ENCODE data around the gene MAF. TPM values are rescaled to one million over a fixed set of nuclear protein-coding genes. Genes with fewer than 3 reads are reported as not detected.

The MAF gene
- total RNA-seq, 1 experiment from 2014 or later, result 6.6 TPM

GRCh38 chr16:79589601-79590102, 10.9 kb downstream of the MAF start:
- Mint-ChIP-seq H3K27ac (no peak overlapping the region), H3K4me3 (peak overlapping the region; percentile 77), H3K36me3 (no peaks in the 10 kb centered on the region), H3K4me1 (peaks cover 51% of the 10 kb centered on the region), H3K27me3 (ENCODE audit: low read depth) (peaks cover 18% of the 10 kb centered on the region), H3K9me3 (no peaks in the 10 kb centered on the region)
- ATAC-seq (peak; percentile 83), DNase-seq (ENCODE audit: low spot score) (peak; percentile 38)
- POLR2A ChIA-PET, result no interaction called here
- TF ChIP-seq FOXP4 (CRISPR knock-in tag; IDR thresholded peaks at IDR 0.05) (no peak), ZNF423 (CRISPR knock-in tag; IDR thresholded peaks at IDR 0.05) (peak; percentile 68)
- CTCF ChIA-PET, result interaction anchor here (0.6 to 1.4 kb wide), 3 partner anchors 12 to 291 kb away, joined by 3 to 8 read pairs (median 4); partner anchors contain the start of gene MAF

- POLR2A ChIA-PET, result no interaction called here
Measured at GRCh38 chr16:79587897-79588296, 12.6 kb downstream of the MAF start.

More at GRCh38 chr16:79587897-79588296, 12.6 kb downstream of the MAF start:
- ATAC-seq (no peak), DNase-seq (ENCODE audit: low spot score) (no peak)
- Mint-ChIP-seq H3K9me3 (no peaks in the 10 kb centered on the region), H3K4me3 (no peak overlapping the region), H3K36me3 (no peaks in the 10 kb centered on the region), H3K4me1 (peaks cover 44% of the 10 kb centered on the region), H3K27me3 (ENCODE audit: low read depth) (peaks cover 18% of the 10 kb centered on the region), H3K27ac (no peak overlapping the region)
- CTCF ChIA-PET, result interaction anchor here (3.5 kb wide), 1 partner anchor 14 kb away, joined by 13 read pairs; the partner anchor contains the start of gene MAF
- TF ChIP-seq HMGA2 (CRISPR knock-in tag; IDR thresholded peaks at IDR 0.05) (no peak), SP1 (CRISPR knock-in tag; conservative IDR thresholded peaks at IDR 0.05) (no peak), ATF3 (CRISPR knock-in tag; conservative IDR thresholded peaks at IDR 0.05) (no peak), ZNF416 (CRISPR knock-in tag; IDR thresholded peaks at IDR 0.05) (no peak), CREB1 (CRISPR knock-in tag; IDR thresholded peaks at IDR 0.05) (no peak), ETV6 (CRISPR knock-in tag; IDR thresholded peaks at IDR 0.05) (no peak), PREB (CRISPR knock-in tag; IDR thresholded peaks at IDR 0.05; ENCODE audit: borderline replicate concordance) (no peak), ZNF671 (CRISPR knock-in tag; IDR thresholded peaks at IDR 0.05) (no peak), NR3C1 (CRISPR knock-in tag; conservative IDR thresholded peaks at IDR 0.05; ENCODE audit: low read depth) (no peak), CTCF (IDR thresholded peaks at IDR 0.05) (no peak), ZNF281 (CRISPR knock-in tag; IDR thresholded peaks at IDR 0.05) (no peak), ZBTB21 (CRISPR knock-in tag; IDR thresholded peaks at IDR 0.05; ENCODE audit: borderline replicate concordance) (no peak), ERG (CRISPR knock-in tag; IDR thresholded peaks at IDR 0.05) (no peak), RORB (CRISPR knock-in tag; IDR thresholded peaks at IDR 0.05) (no peak), PRRX2 (CRISPR knock-in tag; IDR thresholded peaks at IDR 0.05) (no peak), FOXK1 (CRISPR knock-in tag; IDR thresholded peaks at IDR 0.05) (no peak), JUN (CRISPR knock-in tag; IDR thresholded peaks at IDR 0.05) (no peak), FOXP1 (CRISPR knock-in tag; IDR thresholded peaks at IDR 0.05; ENCODE audit: borderline replicate concordance) (no peak)
- TF ChIP-seq, protein P1, sequence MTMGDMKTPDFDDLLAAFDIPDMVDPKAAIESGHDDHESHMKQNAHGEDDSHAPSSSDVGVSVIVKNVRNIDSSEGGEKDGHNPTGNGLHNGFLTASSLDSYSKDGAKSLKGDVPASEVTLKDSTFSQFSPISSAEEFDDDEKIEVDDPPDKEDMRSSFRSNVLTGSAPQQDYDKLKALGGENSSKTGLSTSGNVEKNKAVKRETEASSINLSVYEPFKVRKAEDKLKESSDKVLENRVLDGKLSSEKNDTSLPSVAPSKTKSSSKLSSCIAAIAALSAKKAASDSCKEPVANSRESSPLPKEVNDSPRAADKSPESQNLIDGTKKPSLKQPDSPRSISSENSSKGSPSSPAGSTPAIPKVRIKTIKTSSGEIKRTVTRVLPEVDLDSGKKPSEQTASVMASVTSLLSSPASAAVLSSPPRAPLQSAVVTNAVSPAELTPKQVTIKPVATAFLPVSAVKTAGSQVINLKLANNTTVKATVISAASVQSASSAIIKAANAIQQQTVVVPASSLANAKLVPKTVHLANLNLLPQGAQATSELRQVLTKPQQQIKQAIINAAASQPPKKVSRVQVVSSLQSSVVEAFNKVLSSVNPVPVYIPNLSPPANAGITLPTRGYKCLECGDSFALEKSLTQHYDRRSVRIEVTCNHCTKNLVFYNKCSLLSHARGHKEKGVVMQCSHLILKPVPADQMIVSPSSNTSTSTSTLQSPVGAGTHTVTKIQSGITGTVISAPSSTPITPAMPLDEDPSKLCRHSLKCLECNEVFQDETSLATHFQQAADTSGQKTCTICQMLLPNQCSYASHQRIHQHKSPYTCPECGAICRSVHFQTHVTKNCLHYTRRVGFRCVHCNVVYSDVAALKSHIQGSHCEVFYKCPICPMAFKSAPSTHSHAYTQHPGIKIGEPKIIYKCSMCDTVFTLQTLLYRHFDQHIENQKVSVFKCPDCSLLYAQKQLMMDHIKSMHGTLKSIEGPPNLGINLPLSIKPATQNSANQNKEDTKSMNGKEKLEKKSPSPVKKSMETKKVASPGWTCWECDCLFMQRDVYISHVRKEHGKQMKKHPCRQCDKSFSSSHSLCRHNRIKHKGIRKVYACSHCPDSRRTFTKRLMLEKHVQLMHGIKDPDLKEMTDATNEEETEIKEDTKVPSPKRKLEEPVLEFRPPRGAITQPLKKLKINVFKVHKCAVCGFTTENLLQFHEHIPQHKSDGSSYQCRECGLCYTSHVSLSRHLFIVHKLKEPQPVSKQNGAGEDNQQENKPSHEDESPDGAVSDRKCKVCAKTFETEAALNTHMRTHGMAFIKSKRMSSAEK (CRISPR knock-in tag; IDR thresholded peaks at IDR 0.05; ENCODE audit: borderline replicate concordance), result no peak
- TF ChIP-seq, protein P2, sequence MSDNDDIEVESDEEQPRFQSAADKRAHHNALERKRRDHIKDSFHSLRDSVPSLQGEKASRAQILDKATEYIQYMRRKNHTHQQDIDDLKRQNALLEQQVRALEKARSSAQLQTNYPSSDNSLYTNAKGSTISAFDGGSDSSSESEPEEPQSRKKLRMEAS (CRISPR knock-in tag; IDR thresholded peaks at IDR 0.05), result no peak
